ENCODE measurements around the gene HIRA.
"Not testable (repeated sequence)": the region's sequence is repeated elsewhere in the genome, so short reads cannot be mapped to it uniquely, and the experiment has no call there.

GRCh38 chr22:19436444-19437161 is 5.1 kb upstream of the HIRA start:
- not testable (repeated sequence) for TF ChIP-seq POLR2A (IDR thresholded peaks at IDR 0.05; ENCODE audit: low read depth, low read length); TAF1 (IDR thresholded peaks at IDR 0.05; ENCODE audit: borderline replicate concordance, low read depth, low read length); POLR2AphosphoS5 (IDR thresholded peaks at IDR 0.05; ENCODE audit: low read depth, low read length)
